K562 (cell line): ENCODE measurements around the gene HAPLN2. TPM values are rescaled to one million over a fixed set of nuclear protein-coding genes. Genes with fewer than 3 reads are reported as not detected.

ENCODE experiments used
- ATAC-seq: fragments of 200-7000 bp; cut with Tn5 transposase; 3 replicates; pipeline ENCODE4 v1.9.1; 2020; ENCODE audit warnings: moderate library complexity
- BruUV-seq: library from RNA; stranded (reverse); fragments of 400-500 nt; replicated peaks from 2 replicates; lab custom pipeline; 2021; lab: Mats Ljungman, UMichigan
- CTCF ChIA-PET: fragments of 300-600 bp; formaldehyde crosslinking; extraction: SDS; loops from one replicate; lab custom pipeline; 2021; ENCODE audit warnings: low intra/inter-chr PET ratio; lab: Yijun Ruan, JAX
- POLR2A ChIA-PET: fragments of 300-600, 350-650 bp; sonication (Branson Sonifier 250); formaldehyde crosslinking; extraction: SDS; loops from one replicate; lab custom pipeline; 2021; ENCODE audit warnings: antibody characterized with exemption, inconsistent platforms; lab: Yijun Ruan, JAX
- DNase-seq, 4 experiments: peaks; one replicate each; pipeline versions ENCODE4 v3.0.0 to v3.0.0-alpha.2; 2011 to 2018; ENCODE audit warnings: low spot score in 3 of 4, mixed read lengths in 3 of 4; ENCODE audit errors: extremely low read depth in 1 of 4
- FAIRE-seq: peaks from 2 replicates; lab custom pipeline; 2011; peaks lifted over from hg19 to GRCh38; lab: Jason Lieb, UNC
- H2AFZ ChIP-seq: 2 replicates; pipeline ENCODE4 v1.6.0; 2011; ENCODE audit warnings: low read depth, low read length, control low read depth, inconsistent platforms
- H3K27ac ChIP-seq: fragments of 200-600 bp; 3 replicates; pipeline ENCODE4 v1.8.0; 2011; ENCODE audit warnings: low read depth, mild to moderate bottlenecking, control low read depth, inconsistent platforms, low read length, moderate library complexity, mixed read lengths; ENCODE audit errors: extremely low read depth
- H3K27me3 ChIP-seq, 2 experiments: fragments of 300-600 bp in 1 of 2; 2 replicates in 1 of 2; 3 replicates in 1 of 2; pipeline versions ENCODE4 v1.6.0 to v1.8.0; 2011; ENCODE audit warnings: inconsistent platforms in 2 of 2, low read length in 2 of 2, mild to moderate bottlenecking in 1 of 2, mixed read lengths in 1 of 2, moderate library complexity in 1 of 2; ENCODE audit not compliant: control insufficient read depth in 2 of 2, insufficient read depth in 2 of 2
- H3K36me3 ChIP-seq: fragments of 300-600 bp; 3 replicates; pipeline ENCODE4 v1.8.0; 2011; ENCODE audit warnings: mild to moderate bottlenecking, low read length, inconsistent platforms; ENCODE audit not compliant: control insufficient read depth, insufficient read depth
- H3K4me1 ChIP-seq, 2 experiments: fragments of 200-600 bp in 1 of 2; replicated peaks in 1 of 2; 2 replicates in 1 of 2; 3 replicates in 1 of 2; pipeline versions ENCODE4 v1.5.1 to v1.8.0; 2011; ENCODE audit warnings: inconsistent platforms in 2 of 2, low read length in 2 of 2, mild to moderate bottlenecking in 1 of 2, mixed read lengths in 1 of 2, moderate library complexity in 1 of 2; ENCODE audit not compliant: control insufficient read depth in 2 of 2, insufficient read depth in 2 of 2
- H3K4me2 ChIP-seq: 2 replicates; pipeline ENCODE4 v1.6.1; 2011; ENCODE audit warnings: low read length, control low read depth, inconsistent platforms, mixed read lengths; ENCODE audit not compliant: insufficient read depth
- H3K4me3 ChIP-seq: fragments of 200-600 bp; sonication (generic), shearing (Covaris generic); 2 replicates; pipeline ENCODE4 v1.5.1; 2016; ENCODE audit warnings: control low read depth, inconsistent platforms
- H3K79me2 ChIP-seq: fragments of 200-600 bp; 3 replicates; pipeline ENCODE4 v1.8.0; 2011; ENCODE audit warnings: low read length, inconsistent platforms; ENCODE audit not compliant: control insufficient read depth, insufficient read depth
- H3K9ac ChIP-seq, 2 experiments: 2 replicates each; pipeline versions ENCODE4 v1.6.0 to v1.6.1; 2011; ENCODE audit warnings: low read depth in 2 of 2, low read length in 2 of 2, control low read depth in 1 of 2, inconsistent platforms in 1 of 2, mild to moderate bottlenecking in 1 of 2, mixed read lengths in 1 of 2; ENCODE audit not compliant: insufficient read depth in 1 of 2
- H3K9me1 ChIP-seq: one replicate; pipeline ENCODE4 v1.6.0; 2011; ENCODE audit warnings: inconsistent platforms, mild to moderate bottlenecking, low read length, moderate library complexity; ENCODE audit not compliant: control insufficient read depth, insufficient read depth
- H3K9me3 ChIP-seq: replicated peaks from 2 replicates; pipeline ENCODE4 v1.5.1; 2011; ENCODE audit warnings: low read depth, low read length, inconsistent platforms; ENCODE audit not compliant: control insufficient read depth, insufficient read depth
- H4K20me1 ChIP-seq: replicated peaks from 2 replicates; pipeline ENCODE4 v1.6.1; 2011; ENCODE audit warnings: low read length, inconsistent platforms, mixed read lengths; ENCODE audit not compliant: control insufficient read depth, insufficient read depth
- ATF1 ChIP-seq, 2 experiments: fragments of 450-650 bp in 1 of 2; IDR thresholded peaks; 2 replicates each; pipeline ENCODE4 v1.6.1; 2016; ENCODE audit warnings: missing compliant biosample characterization in 1 of 2, missing genetic modification characterization in 1 of 2
- CAMTA2 ChIP-seq: fragments of 250-450 bp; sonication (Bioruptor Pico); conservative IDR thresholded peaks from 2 replicates; pipeline ENCODE4 v1.5.1; 2022
- CREM ChIP-seq: IDR thresholded peaks from 2 replicates; pipeline ENCODE4 v1.6.1; 2014; ENCODE audit warnings: antibody characterized with exemption, low read depth
- HDAC3 ChIP-seq: fragments of 450-650 bp; IDR thresholded peaks from 2 replicates; pipeline ENCODE4 v1.6.1; 2018; ENCODE audit warnings: borderline replicate concordance, mild to moderate bottlenecking, moderate library complexity; ENCODE audit not compliant: partially characterized antibody
- HMG20A ChIP-seq: fragments of 450-650 bp; formaldehyde crosslinking; conservative IDR thresholded peaks from 2 replicates; pipeline ENCODE4 v1.4.0; 2020; ENCODE audit warnings: mild to moderate bottlenecking, mixed read lengths
- NELFE ChIP-seq: IDR thresholded peaks from 2 replicates; pipeline ENCODE4 v1.6.1; 2011; ENCODE audit warnings: mild to moderate bottlenecking; ENCODE audit not compliant: insufficient read depth, insufficient read length
- NONO ChIP-seq, 2 experiments: fragments of 200-400 bp in 1 of 2; fragments of 450-650 bp in 1 of 2; formaldehyde crosslinking in 1 of 2; IDR thresholded peaks; 2 replicates each; pipeline ENCODE4 v1.6.1; 2017; ENCODE audit warnings: low read depth in 2 of 2, mild to moderate bottlenecking in 2 of 2, moderate library complexity in 2 of 2, low read length in 1 of 2
- POLR2AphosphoS5 ChIP-seq: IDR thresholded peaks from 2 replicates; pipeline ENCODE4 v1.6.1; 2011; ENCODE audit warnings: mild to moderate bottlenecking, low read depth, low read length, moderate library complexity; ENCODE audit not compliant: control insufficient read depth, insufficient read depth
- PRMT5 ChIP-seq: sonication (generic); formaldehyde crosslinking; IDR thresholded peaks from 2 replicates; pipeline ENCODE4 v1.5.0; 2020; ENCODE audit warnings: missing genetic modification reagents
- RAD21 ChIP-seq, 2 experiments: fragments of 250-450 bp in 1 of 2; fragments of 450-650 bp in 1 of 2; sonication (Bioruptor Pico) in 1 of 2; formaldehyde crosslinking in 1 of 2; IDR thresholded peaks in 1 of 2; conservative IDR thresholded peaks in 1 of 2; 2 replicates each; pipeline versions ENCODE4 v1.4.0 to v1.8.0; 2020 to 2022; ENCODE audit warnings: mild to moderate bottlenecking in 2 of 2, moderate library complexity in 1 of 2
- ZC3H11A ChIP-seq: IDR thresholded peaks from 2 replicates; pipeline ENCODE4 v1.6.1; 2012; ENCODE audit warnings: low read depth, low read length, improper control_type of control experiment
- ZNF668 ChIP-seq: fragments of 250-450 bp; sonication (Bioruptor Pico); IDR thresholded peaks from 2 replicates; pipeline ENCODE4 v1.8.0; 2022; ENCODE audit warnings: mild to moderate bottlenecking, inconsistent platforms
- ZNF707 ChIP-seq: fragments of 250-450 bp; sonication (Bioruptor Pico); conservative IDR thresholded peaks from 2 replicates; pipeline ENCODE4 v1.8.0; 2022; ENCODE audit warnings: inconsistent platforms, mild to moderate bottlenecking, moderate library complexity
- ZNF76 ChIP-seq: fragments of 250-450 bp; sonication (Bioruptor Pico); IDR thresholded peaks from 2 replicates; pipeline ENCODE4 v1.4.0; 2020; ENCODE audit warnings: mild to moderate bottlenecking, moderate library complexity, borderline replicate concordance
- WGBS: fragments of 100-300 bp; shearing (Covaris generic); methylation state at CpG from one replicate; pipeline ENCODE4 v1.1.6; 2016; ENCODE audit warnings: low coverage, mixed read lengths; ENCODE audit not compliant: insufficient coverage; ENCODE audit errors: missing lambda C conversion rate; 5-methylcytosine and 5-hydroxymethylcytosine counted together
- in situ Hi-C: fragments of 300-500 bp; cut with MboI; formaldehyde crosslinking; loops from 4 replicates; pipeline ENCODE4 v1.15.0; 2018; ENCODE audit warnings: inconsistent platforms, mixed read lengths
- intact Hi-C: fragments of 100-400 bp; cut with micrococcal nuclease; formaldehyde crosslinking; loops from 2 replicates; pipeline ENCODE4 v1.14.2; 2022
- polyA plus RNA-seq, 8 experiments: library from polyadenylated mRNA; depleted of rRNA in 4 of 8; stranded (reverse) in 5 of 8; unstranded in 3 of 8; fragments of >200 nt; fragmentation: Nextera tagmentation in 2 of 8; fragmentation: Illumina TruSeq in 1 of 8; extraction: Ambion mirVana in 2 of 8; extraction: Trizol in 1 of 8; gene quantifications; 2 replicates each; pipeline versions ENCODE4 v1.2.1 to v1.2.3, GENCODE V29; 2011 to 2014; ENCODE audit warnings: inconsistent platforms in 1 of 8, missing spikeins in 1 of 8
- total RNA-seq, 7 experiments: library from RNA; depleted of rRNA in 6 of 7; stranded (reverse); fragments of >200 nt in 6 of 7; fragmentation: Illumina TruSeq in 2 of 7; extraction: Trizol in 2 of 7; gene quantifications; 2 replicates each; pipeline versions ENCODE4 v1.2.1 to v1.2.3, GENCODE V29; 2011 to 2021; ENCODE audit warnings: low replicate concordance in 1 of 7
- TF ChIP-seq, protein P1 (sequence below): sonication (generic); IDR thresholded peaks from 2 replicates; pipeline ENCODE4 v1.6.1; 2016
- TF ChIP-seq, protein P2 (sequence below): sonication (generic); formaldehyde crosslinking; IDR thresholded peaks from 2 replicates; pipeline ENCODE4 v1.9.0; 2022; ENCODE audit warnings: mild to moderate bottlenecking, missing genetic modification reagents
- TF ChIP-seq, protein P3 (sequence below): fragments of 250-450 bp; sonication (Bioruptor Pico); IDR thresholded peaks from 2 replicates; pipeline ENCODE4 v1.8.0; 2021; ENCODE audit warnings: moderate library complexity, mild to moderate bottlenecking, inconsistent platforms
- TF ChIP-seq, protein P4 (sequence below): fragments of 450-650 bp; formaldehyde crosslinking; IDR thresholded peaks from 2 replicates; pipeline ENCODE4 v1.4.0; 2020; ENCODE audit warnings: mild to moderate bottlenecking, moderate library complexity

HAPLN2 gene
- total and polyA plus RNA-seq, 9 of the 15 experiments (the other 6 are each of a cell fraction or from before 2014, with no cell fraction given), result 0.14 to 5.2 (median 3.8) TPM; not detected in 4

DNA sequence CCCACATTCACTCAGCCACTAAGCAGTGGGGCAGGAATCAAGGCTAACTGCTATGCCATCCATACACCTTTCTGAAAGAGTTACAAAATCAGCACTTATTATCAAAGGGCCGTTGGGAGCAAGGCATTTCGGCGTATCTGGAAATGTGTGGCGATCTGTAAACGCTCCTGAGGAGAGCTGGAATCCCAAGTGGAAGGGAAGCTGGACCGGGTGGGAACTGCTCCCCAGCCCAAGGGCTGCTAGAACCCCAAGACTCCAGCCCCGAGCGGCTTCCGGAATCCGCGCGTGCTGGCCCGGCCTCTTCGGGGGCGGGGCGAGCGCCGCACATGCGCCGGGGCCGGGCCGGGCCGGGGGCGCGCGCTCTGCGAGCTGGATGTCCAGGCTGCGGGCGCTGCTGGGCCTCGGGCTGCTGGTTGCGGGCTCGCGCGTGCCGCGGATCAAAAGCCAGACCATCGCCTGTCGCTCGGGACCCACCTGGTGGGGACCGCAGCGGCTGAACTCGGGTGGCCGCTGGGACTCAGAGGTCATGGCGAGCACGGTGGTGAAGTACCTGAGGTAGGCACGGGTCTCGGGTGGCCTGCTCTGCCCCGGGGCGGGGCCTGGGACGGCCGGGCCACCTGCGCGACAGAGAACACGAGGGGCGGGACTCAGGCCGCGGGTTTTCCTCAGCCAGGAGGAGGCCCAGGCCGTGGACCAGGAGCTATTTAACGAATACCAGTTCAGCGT lies 27.6 kb upstream of the HAPLN2 start, which contains the start of gene NAXE:
TSS of gene NAXE (plus strand) at position 345 of the 726 bp plus-strand sequence. CDS start at position 374, 29 bp downstream.
- DNase-seq (peak; percentile 88 to 93 (median 93)), ATAC-seq (peak; percentile 94), FAIRE-seq (no peak)
- H3K27me3 ChIP-seq, result no peaks in the 10 kb centered on the region
- H3K4me3 ChIP-seq, result peak within 1 kb of the TSS; percentile 88
- H3K36me3 ChIP-seq, result peaks cover 45% of the 10 kb centered on the region
- no peaks in the 10 kb centered on the region for H4K20me1 ChIP-seq
- H3K9ac ChIP-seq, result peak within 1 kb of the TSS; percentile 88 to 93
- H3K9me3 ChIP-seq, result no peaks in the 10 kb centered on the region
- intact Hi-C loops (no loop called here), in situ Hi-C loops (no loop called here)
- ChIA-PET POLR2A (interaction anchor here (0.6 to 2.6 kb wide), 15 partner anchors 9 to 336 kb away, joined by 3 to 16 read pairs (median 5); partner anchors contain the start of genes GPATCH4 and TTC24), CTCF (interaction anchor here (0.6 kb wide), 1 partner anchor 140 kb away, joined by 3 read pairs; no protein-coding TSS in a partner anchor)
- WGBS, result 2% methylated on average over 49 of the region's 60 CpGs
- peaks cover 7 to 15% of the 10 kb centered on the region in 2 experiments; a peak in 4 of 5 replicates for H3K4me1 ChIP-seq
- peak within 1 kb of the TSS; percentile 96 for H3K4me2 ChIP-seq
- peak within 1 kb of the TSS; percentile 95 for H2AFZ ChIP-seq
- no TSS peak for BruUV-seq
- no peaks in the 10 kb centered on the region for H3K9me1 ChIP-seq
- H3K79me2 ChIP-seq, result peaks cover 21% of the 10 kb centered on the region
- H3K27ac ChIP-seq, result peak within 1 kb of the TSS; percentile 92
- 0 out of 4 replicates have a peak, but pooled peaks have one; percentile 20 to 35 for TF ChIP-seq NONO (IDR thresholded peaks at IDR 0.05; ENCODE audit: low read depth in 2 of 2, low read length in 1 of 2)
- TF ChIP-seq ZNF76, result no peak
- TF ChIP-seq, protein P1, sequence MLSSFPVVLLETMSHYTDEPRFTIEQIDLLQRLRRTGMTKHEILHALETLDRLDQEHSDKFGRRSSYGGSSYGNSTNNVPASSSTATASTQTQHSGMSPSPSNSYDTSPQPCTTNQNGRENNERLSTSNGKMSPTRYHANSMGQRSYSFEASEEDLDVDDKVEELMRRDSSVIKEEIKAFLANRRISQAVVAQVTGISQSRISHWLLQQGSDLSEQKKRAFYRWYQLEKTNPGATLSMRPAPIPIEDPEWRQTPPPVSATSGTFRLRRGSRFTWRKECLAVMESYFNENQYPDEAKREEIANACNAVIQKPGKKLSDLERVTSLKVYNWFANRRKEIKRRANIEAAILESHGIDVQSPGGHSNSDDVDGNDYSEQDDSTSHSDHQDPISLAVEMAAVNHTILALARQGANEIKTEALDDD, result no peak
- 0 out of 2 replicates have a peak, but pooled peaks have one; percentile 41 for TF ChIP-seq CAMTA2 (CRISPR knock-in tag)
- no peak for TF ChIP-seq ATF1 (CRISPR knock-in tag; IDR thresholded peaks at IDR 0.05)
- no peak for TF ChIP-seq ATF1 (tag; IDR thresholded peaks at IDR 0.05)
- TF ChIP-seq, protein P2, sequence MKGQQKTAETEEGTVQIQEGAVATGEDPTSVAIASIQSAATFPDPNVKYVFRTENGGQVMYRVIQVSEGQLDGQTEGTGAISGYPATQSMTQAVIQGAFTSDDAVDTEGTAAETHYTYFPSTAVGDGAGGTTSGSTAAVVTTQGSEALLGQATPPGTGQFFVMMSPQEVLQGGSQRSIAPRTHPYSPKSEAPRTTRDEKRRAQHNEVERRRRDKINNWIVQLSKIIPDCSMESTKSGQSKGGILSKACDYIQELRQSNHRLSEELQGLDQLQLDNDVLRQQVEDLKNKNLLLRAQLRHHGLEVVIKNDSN (CRISPR knock-in tag), result 0 out of 2 replicates have a peak, but pooled peaks have one; percentile 23
- TF ChIP-seq, protein P3, sequence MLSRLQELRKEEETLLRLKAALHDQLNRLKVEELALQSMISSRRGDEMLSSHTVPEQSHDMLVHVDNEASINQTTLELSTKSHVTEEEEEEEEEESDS, result no peak
- TF ChIP-seq PRMT5, result no peak
- TF ChIP-seq, protein P4, sequence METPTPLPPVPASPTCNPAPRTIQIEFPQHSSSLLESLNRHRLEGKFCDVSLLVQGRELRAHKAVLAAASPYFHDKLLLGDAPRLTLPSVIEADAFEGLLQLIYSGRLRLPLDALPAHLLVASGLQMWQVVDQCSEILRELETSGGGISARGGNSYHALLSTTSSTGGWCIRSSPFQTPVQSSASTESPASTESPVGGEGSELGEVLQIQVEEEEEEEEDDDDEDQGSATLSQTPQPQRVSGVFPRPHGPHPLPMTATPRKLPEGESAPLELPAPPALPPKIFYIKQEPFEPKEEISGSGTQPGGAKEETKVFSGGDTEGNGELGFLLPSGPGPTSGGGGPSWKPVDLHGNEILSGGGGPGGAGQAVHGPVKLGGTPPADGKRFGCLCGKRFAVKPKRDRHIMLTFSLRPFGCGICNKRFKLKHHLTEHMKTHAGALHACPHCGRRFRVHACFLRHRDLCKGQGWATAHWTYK (CRISPR knock-in tag), result 0 out of 2 replicates have a peak, but pooled peaks have one; percentile 37
- no peak for TF ChIP-seq NELFE
- peak; percentile 66; the same call in 1 of the 2 replicates for TF ChIP-seq POLR2AphosphoS5
- TF ChIP-seq CREM, result no peak
- TF ChIP-seq HDAC3, result no peak
- no peak for TF ChIP-seq HMG20A
- no peak for TF ChIP-seq ZNF668
- no peak for TF ChIP-seq ZNF707 (CRISPR knock-in tag)
- TF ChIP-seq RAD21 (CRISPR knock-in tag; conservative IDR thresholded peaks at IDR 0.05 in 1 of 2, IDR thresholded peaks at IDR 0.05 in 1 of 2), result no peak
- no peak for TF ChIP-seq ZC3H11A
